ENCODE data around the gene SLC29A1. TPM values are rescaled to one million over a fixed set of nuclear protein-coding genes. Genes with fewer than 3 reads are reported as not detected.
A peak's percentile ranks its signal among the peaks of the same experiment; 100 is the strongest.

The SLC29A1 gene
- total and polyA plus RNA-seq, 9 of the 15 experiments (the other 6 are each of a cell fraction or from before 2014, with no cell fraction given): 18.9 to 170 (median 57.7) TPM

GRCh38 chr6:44222486-44223318, 693 bp upstream of the SLC29A1 start:
- in situ Hi-C loops (cut with MboI): no loop called here
- H3K4me3 ChIP-seq: peak overlapping the region; percentile 54
- peak overlapping the region; percentile 86 for H3K4me2 ChIP-seq (ENCODE audit: insufficient read depth, low read length)
- peak overlapping the region; percentile 50 to 89 for H3K9ac ChIP-seq (ENCODE audit: insufficient read depth in 1 of 2, low read depth in 2 of 2, low read length in 2 of 2)
- ATAC-seq (no peak), DNase-seq (ENCODE audit: extremely low read depth in 1 of 4, low spot score in 3 of 4) (no peak), FAIRE-seq (no peak)
- H3K79me2 ChIP-seq (ENCODE audit: control insufficient read depth, insufficient read depth, low read length): peaks cover 47% of the 10 kb centered on the region
- peak overlapping the region; percentile 92 for H2AFZ ChIP-seq (ENCODE audit: low read depth, low read length)
- peaks cover 6% of the 10 kb centered on the region for H3K9me1 ChIP-seq (ENCODE audit: control insufficient read depth, insufficient read depth, low read length)
- 33% methylated on average over 26 of the region's 26 CpGs for WGBS (ENCODE audit: insufficient coverage, low coverage, missing lambda C conversion rate)
- H3K9me3 ChIP-seq (replicated peaks; ENCODE audit: control insufficient read depth, insufficient read depth, low read depth, low read length): no peaks in the 10 kb centered on the region
- POLR2A ChIA-PET: interaction anchor here (1.1 to 6.8 kb wide), 4 partner anchors 13 to 61 kb away, joined by 3 to 104 read pairs (median 33); partner anchors contain the start of gene HSP90AB1
- CTCF ChIA-PET (ENCODE audit: low intra/inter-chr PET ratio): interaction anchor here (1.9 kb wide), 1 partner anchor 50 kb away, joined by 5 read pairs; no protein-coding TSS in a partner anchor
- H4K20me1 ChIP-seq (replicated peaks; ENCODE audit: control insufficient read depth, insufficient read depth, low read length): peaks cover 3% of the 10 kb centered on the region; the same call in 1 of the 2 replicates
- H3K36me3 ChIP-seq (ENCODE audit: control insufficient read depth, insufficient read depth, low read length): peaks cover 9% of the 10 kb centered on the region
- H3K27ac ChIP-seq (ENCODE audit: extremely low read depth, low read depth, low read length): peak overlapping the region; percentile 14; the same call in 2 of the 3 replicates
- intact Hi-C loops (cut with micrococcal nuclease): loop anchor here (10.0 kb wide), 1 partner anchor 588 kb away; the partner anchor contains the start of gene MAD2L1BP
- BruUV-seq (replicated peaks): no TSS peak
- peaks cover 78 to 89% of the 10 kb centered on the region in 2 experiments for H3K4me1 ChIP-seq (replicated peaks in 1 of 2; ENCODE audit: control insufficient read depth in 2 of 2, insufficient read depth in 2 of 2, low read length in 2 of 2)
- no peaks in the 10 kb centered on the region for H3K27me3 ChIP-seq (ENCODE audit: control insufficient read depth in 2 of 2, insufficient read depth in 2 of 2, low read length in 2 of 2)
- TF ChIP-seq ZNF518B (CRISPR knock-in tag; IDR thresholded peaks at IDR 0.05): no peak
- TF ChIP-seq KDM2B (CRISPR knock-in tag; IDR thresholded peaks at IDR 0.05): peak; percentile 7; the same call in 1 of the 2 replicates
- TF ChIP-seq NR3C1 (CRISPR knock-in tag; IDR thresholded peaks at IDR 0.05): no peak
- 0 out of 2 replicates have a peak, but pooled peaks have one; percentile 41 for TF ChIP-seq ZBTB40 (IDR thresholded peaks at IDR 0.05)
- no peak for TF ChIP-seq ZBTB40 (CRISPR knock-in tag; IDR thresholded peaks at IDR 0.05)
- TF ChIP-seq, protein P1, sequence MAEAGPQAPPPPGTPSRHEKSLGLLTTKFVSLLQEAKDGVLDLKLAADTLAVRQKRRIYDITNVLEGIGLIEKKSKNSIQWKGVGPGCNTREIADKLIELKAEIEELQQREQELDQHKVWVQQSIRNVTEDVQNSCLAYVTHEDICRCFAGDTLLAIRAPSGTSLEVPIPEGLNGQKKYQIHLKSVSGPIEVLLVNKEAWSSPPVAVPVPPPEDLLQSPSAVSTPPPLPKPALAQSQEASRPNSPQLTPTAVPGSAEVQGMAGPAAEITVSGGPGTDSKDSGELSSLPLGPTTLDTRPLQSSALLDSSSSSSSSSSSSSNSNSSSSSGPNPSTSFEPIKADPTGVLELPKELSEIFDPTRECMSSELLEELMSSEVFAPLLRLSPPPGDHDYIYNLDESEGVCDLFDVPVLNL (CRISPR knock-in tag; IDR thresholded peaks at IDR 0.05; ENCODE audit: low read depth): 0 out of 2 replicates have a peak, but pooled peaks have one; percentile 11
